Parathyroid adenoma (tissue), 2 donors: ENCODE results near the gene NOL12.
A peak's percentile ranks its signal among the peaks of the same experiment; 100 is the strongest.

ENCODE experiments used
- H2AFZ ChIP-seq: fragments of 300-600 bp; sonication (generic); one replicate; pipeline ENCODE4 v1.7.0; 2017; ENCODE audit warnings: antibody characterized with exemption, mild to moderate bottlenecking
- H3K27ac ChIP-seq: fragments of 300-600 bp; sonication (generic); one replicate; pipeline ENCODE4 v1.7.0; 2017
- H3K27me3 ChIP-seq: fragments of 300-600 bp; sonication (generic); one replicate; pipeline ENCODE4 v1.7.0; 2017; ENCODE audit warnings: low read length; ENCODE audit not compliant: control insufficient read depth, insufficient read depth
- H3K36me3 ChIP-seq: fragments of 300-600 bp; sonication (generic); one replicate; pipeline ENCODE4 v1.7.0; 2017; ENCODE audit warnings: low read length; ENCODE audit not compliant: control insufficient read depth, insufficient read depth
- H3K4me1 ChIP-seq: fragments of 300-600 bp; sonication (generic); one replicate; pipeline ENCODE4 v1.7.0; 2017; ENCODE audit warnings: control low read depth
- H3K4me2 ChIP-seq: fragments of 300-600 bp; sonication (generic); one replicate; pipeline ENCODE4 v1.7.0; 2017; ENCODE audit warnings: low read length
- H3K4me3 ChIP-seq: fragments of 300-600 bp; sonication (generic); one replicate; pipeline ENCODE4 v1.7.0; 2017; ENCODE audit warnings: low read depth, low read length
- H3K79me2 ChIP-seq: fragments of 300-600 bp; sonication (generic); one replicate; pipeline ENCODE4 v1.7.0; 2017; ENCODE audit warnings: control low read depth
- H3K9ac ChIP-seq: fragments of 300-600 bp; sonication (generic); one replicate; pipeline ENCODE4 v1.7.0; 2017; ENCODE audit warnings: mild to moderate bottlenecking
- H3K9me3 ChIP-seq: fragments of 300-600 bp; sonication (generic); one replicate; pipeline ENCODE4 v1.7.0; 2017; ENCODE audit warnings: low read length; ENCODE audit not compliant: control insufficient read depth
- TF ChIP-seq, protein P1 (sequence below): fragments of 300-600 bp; sonication (generic); IDR thresholded peaks from one replicate; pipeline ENCODE4 v1.7.0; 2017; ENCODE audit warnings: antibody characterized with exemption, mild to moderate bottlenecking
- donor health status: primary hyperparathyroidism.

Gene NOL12

DNA sequence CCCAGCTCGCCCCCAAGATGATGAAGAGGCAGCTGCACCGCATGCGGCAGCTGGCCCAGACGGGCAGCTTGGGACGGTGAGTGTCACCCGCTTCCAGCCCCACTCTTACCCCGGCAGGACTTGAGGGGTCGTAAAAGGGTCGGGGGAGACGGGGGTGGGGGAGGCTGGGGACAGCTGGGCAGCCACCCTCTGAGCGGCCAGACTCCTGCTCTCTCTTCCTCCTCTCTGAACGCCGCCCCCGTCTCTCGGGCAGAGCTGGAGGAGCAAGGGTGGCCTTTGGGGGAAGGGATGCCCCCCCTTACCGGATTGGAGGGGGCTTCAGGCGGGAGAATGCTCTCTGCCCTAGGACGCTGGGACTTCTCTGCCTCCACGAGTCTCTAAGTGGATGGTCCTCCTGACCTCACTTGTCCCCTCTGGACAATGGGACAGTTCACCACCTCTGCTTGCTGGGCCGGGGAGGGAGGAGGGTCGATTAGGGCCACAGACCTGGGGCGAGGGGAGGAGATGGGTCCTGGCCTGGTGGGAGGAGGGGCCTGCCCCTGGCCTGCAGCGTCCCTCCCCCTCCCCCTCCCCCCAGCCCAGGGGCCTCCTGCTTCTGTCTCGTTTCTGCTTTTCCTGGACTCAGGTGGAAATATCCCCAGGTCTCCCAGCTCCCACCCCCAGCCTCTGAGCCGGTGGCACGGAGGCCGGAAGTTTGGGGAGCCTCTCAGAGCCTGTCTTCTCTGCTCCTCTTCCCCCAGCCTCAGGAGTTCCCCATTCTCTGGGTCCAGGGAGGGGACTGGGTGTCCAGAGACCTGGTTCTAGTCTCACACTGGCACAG is 46.2 kb upstream of the NOL12 start:
- Histone ChIP-seq H3K36me3 (no peaks in the 10 kb centered on the region), H3K4me1 (peaks cover 29% of the 10 kb centered on the region), H3K9me3 (no peaks in the 10 kb centered on the region), H3K4me3 (peak overlapping the region; percentile 67), H3K79me2 (peaks cover 2% of the 10 kb centered on the region), H3K27ac (no peak overlapping the region), H3K27me3 (no peaks in the 10 kb centered on the region), H3K9ac (no peak overlapping the region), H2AFZ (peak overlapping the region; percentile 84), H3K4me2 (peak overlapping the region; percentile 87)
- TF ChIP-seq, protein P1, sequence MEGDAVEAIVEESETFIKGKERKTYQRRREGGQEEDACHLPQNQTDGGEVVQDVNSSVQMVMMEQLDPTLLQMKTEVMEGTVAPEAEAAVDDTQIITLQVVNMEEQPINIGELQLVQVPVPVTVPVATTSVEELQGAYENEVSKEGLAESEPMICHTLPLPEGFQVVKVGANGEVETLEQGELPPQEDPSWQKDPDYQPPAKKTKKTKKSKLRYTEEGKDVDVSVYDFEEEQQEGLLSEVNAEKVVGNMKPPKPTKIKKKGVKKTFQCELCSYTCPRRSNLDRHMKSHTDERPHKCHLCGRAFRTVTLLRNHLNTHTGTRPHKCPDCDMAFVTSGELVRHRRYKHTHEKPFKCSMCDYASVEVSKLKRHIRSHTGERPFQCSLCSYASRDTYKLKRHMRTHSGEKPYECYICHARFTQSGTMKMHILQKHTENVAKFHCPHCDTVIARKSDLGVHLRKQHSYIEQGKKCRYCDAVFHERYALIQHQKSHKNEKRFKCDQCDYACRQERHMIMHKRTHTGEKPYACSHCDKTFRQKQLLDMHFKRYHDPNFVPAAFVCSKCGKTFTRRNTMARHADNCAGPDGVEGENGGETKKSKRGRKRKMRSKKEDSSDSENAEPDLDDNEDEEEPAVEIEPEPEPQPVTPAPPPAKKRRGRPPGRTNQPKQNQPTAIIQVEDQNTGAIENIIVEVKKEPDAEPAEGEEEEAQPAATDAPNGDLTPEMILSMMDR, result no peak

DNA sequence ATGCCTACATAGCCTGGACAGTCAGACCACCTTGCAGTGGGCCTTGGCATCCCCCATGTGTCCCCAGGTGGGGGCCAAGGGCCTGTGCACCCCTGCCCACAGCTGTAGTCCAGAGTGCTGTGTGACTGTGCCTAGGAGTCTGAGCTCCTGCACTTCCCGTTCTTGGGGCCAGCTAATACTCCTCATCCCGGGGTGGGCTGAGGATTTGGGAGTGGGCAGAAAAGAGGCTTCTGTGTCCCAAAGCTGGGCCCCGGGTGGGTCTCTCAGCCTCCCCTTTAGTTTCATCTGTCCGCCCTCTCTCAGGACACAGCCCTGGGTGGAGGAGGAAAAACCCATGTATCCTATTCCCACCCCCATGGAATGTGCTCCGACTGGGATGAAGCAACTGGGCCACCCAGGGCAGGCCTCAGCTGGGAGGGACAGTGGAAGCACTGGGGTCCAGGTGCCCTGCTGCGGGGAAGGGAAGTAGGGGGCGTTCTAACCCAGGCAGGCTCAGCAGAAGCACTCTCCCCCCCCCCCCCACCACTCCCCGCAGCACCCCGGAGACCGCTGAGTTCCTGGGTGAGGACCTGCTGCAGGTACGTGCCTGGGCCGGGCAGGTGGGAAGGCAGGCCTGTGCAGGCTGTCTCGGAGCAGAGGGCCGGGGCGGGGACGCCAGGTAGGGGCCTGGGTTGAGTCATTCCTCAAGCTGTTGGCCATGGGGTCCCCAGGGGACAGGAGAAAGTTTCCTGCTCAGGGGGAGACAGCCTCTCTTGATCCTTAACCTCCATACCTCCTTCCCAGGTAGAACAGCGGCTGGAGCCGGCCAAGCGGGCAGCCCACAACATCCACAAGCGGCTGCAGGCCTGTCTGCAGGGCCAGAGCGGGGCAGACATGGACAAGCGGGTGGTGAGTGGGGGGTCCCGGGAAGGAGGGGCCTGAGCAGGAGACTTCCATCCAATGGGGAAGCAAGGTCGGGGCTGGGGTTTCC is 45.3 kb upstream of the NOL12 start:
- H3K27ac ChIP-seq, result no peak overlapping the region
- H3K9ac ChIP-seq, result no peak overlapping the region
- TF ChIP-seq, protein P1, result no peak
- H3K27me3 ChIP-seq, result no peaks in the 10 kb centered on the region
- no peak overlapping the region for H2AFZ ChIP-seq
- no peak overlapping the region for H3K4me3 ChIP-seq
- H3K9me3 ChIP-seq, result no peaks in the 10 kb centered on the region
- peak overlapping the region; percentile 87 for H3K4me2 ChIP-seq
- H3K79me2 ChIP-seq, result peaks cover 2% of the 10 kb centered on the region
- no peaks in the 10 kb centered on the region for H3K36me3 ChIP-seq
- H3K4me1 ChIP-seq, result peaks cover 20% of the 10 kb centered on the region

DNA sequence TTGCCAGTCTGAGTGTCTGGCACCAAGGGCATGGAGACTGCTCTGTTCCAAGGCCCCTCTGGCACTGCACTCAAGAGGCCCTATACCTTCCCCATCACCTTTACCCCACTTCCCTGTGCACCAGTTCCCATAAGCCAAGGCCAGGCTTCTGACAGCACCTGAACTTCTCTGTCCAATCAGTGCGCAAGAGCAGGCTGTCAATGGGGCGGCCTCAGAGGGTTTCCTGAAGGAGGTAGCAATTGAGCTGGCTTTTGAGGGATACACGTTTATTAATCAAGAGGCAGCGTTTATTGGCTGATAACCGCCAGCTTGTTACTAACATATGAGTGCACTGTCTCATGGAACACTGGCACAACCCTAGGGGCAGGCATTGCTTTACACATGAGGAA is 44.6 kb upstream of the NOL12 start:
- TF ChIP-seq, protein P1, result no peak
- H3K4me3 ChIP-seq, result no peak overlapping the region
- H3K79me2 ChIP-seq, result peaks cover 2% of the 10 kb centered on the region
- peaks cover 15% of the 10 kb centered on the region for H3K4me1 ChIP-seq
- H3K27me3 ChIP-seq, result no peaks in the 10 kb centered on the region
- H3K36me3 ChIP-seq, result no peaks in the 10 kb centered on the region
- H3K9ac ChIP-seq, result no peak overlapping the region
- no peak overlapping the region for H3K4me2 ChIP-seq
- no peaks in the 10 kb centered on the region for H3K9me3 ChIP-seq
- no peak overlapping the region for H3K27ac ChIP-seq
- H2AFZ ChIP-seq, result no peak overlapping the region

DNA sequence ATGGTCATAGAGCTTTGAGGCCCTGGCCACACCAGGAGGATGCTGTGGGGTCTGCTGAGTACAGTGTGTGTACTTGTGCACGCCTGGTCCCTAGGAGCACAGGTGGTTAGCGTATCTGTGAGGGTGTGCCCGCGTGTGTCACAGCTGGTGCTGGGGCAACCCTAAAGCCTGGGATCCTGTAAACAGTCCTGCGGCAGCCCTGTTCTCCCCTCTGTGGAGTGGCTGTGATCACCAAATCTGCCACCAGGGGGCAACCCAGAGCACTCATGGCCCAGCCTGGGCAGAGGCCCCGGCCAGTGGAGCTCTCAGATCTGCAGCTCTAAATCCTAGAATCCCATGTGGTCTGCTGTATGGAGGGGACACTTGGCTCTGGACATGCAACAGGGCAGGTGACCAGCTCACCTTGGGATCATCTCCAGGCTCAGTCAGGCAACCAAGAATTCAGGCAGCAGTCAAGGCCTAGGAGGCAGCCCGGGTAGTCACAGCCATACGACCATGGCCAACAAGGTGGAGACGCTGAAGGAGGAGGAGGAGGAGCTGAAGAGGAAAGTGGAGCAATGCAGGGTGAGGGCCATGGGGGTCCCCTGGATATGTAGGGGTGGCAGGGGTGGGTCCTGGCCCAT is 42.8 kb upstream of the NOL12 start:
- Histone ChIP-seq H3K9ac (no peak overlapping the region), H3K36me3 (no peaks in the 10 kb centered on the region), H3K4me1 (peaks cover 6% of the 10 kb centered on the region), H3K27ac (no peak overlapping the region), H3K9me3 (no peaks in the 10 kb centered on the region), H3K27me3 (no peaks in the 10 kb centered on the region), H3K4me2 (no peak overlapping the region), H3K79me2 (peaks cover 2% of the 10 kb centered on the region), H2AFZ (peak overlapping the region; percentile 42), H3K4me3 (no peak overlapping the region)
- TF ChIP-seq, protein P1, result peak; percentile 80
